Measurements from ENCODE around the gene TACC2. TPM values are rescaled to one million over a fixed set of nuclear protein-coding genes. Genes with fewer than 3 reads are reported as not detected.

The TACC2 gene
- total and polyA plus RNA-seq, 9 of the 15 experiments (the other 6 are each of a cell fraction or from before 2014, with no cell fraction given): under 0.01 to 0.35 (median 0.03) TPM; not detected in 6

DNA sequence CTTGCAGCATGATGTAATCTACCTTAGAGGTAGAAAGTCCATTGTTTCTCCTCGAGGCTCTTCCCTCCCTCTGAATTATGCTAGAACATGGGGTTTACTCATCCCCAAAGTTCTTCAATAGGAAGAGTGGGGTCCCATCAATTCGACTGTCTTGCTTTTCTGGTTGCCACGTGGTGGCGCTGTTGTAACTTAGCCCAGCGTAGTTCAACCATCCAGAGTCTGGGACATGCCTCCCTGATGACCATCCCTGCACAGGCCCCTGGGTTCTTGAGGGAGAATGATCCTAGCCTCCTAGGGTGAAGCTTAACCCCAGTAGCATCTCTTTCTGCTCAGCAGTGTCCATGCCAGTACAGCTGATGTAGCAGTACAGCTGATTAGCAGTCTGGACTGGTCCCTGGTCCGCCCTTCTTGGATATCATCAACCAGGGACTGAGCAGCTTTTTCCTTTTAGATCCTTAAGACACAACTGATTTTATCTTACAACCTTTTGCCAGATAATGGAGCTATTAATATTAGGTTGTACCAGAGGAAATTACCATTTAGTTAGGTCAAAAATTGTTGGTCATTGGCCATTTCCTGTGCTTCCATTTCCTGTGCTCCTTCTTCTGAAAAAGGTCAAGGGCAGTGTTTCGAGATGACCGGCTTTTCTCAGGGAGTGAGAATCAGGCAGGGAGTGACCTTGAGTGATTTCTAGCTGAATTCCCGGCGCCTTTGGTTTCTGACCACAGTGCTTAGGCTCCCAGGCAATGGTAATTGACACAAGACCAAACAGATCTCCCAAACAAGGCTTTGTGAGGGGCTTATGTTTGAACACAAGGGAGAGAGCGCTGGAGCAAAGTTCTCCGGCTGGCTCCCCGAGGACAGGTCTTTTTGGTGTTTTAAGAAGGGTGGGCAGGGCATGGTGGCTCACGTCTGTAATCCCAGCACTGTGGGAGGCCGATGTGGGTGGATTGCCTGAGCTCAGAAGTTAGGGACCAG lies 65.4 kb downstream of the TACC2 start (continued):
- TF ChIP-seq REST (IDR thresholded peaks at IDR 0.05; ENCODE audit: borderline replicate concordance): peak; percentile 59; the same call in 1 of the 2 replicates
- no peak for TF ChIP-seq REST (CRISPR knock-in tag; IDR thresholded peaks at IDR 0.05; ENCODE audit: low read depth)
- no peak for TF ChIP-seq CHD4 (IDR thresholded peaks at IDR 0.05; ENCODE audit: insufficient read depth, insufficient replicate concordance, low read depth, low read length, poor library complexity, severe bottlenecking)
- peak; percentile 32 for TF ChIP-seq ZFP36 (IDR thresholded peaks at IDR 0.05; ENCODE audit: low read depth, low read length, partially characterized antibody)
- TF ChIP-seq CTBP1 (IDR thresholded peaks at IDR 0.05; ENCODE audit: borderline replicate concordance): 0 out of 2 replicates have a peak, but pooled peaks have one; percentile 17
- peak; percentile 24 to 72; a peak in 3 of 4 replicates for TF ChIP-seq RAD21 (CRISPR knock-in tag; conservative IDR thresholded peaks at IDR 0.05 in 1 of 2, IDR thresholded peaks at IDR 0.05 in 1 of 2)
